ENCODE results near the gene ANAPC16.
"Not testable (repeated sequence)": the region's sequence is repeated elsewhere in the genome, so short reads cannot be mapped to it uniquely, and the experiment has no call there.

ANAPC16 gene

GRCh38 chr10:72215611-72216549, at the start of gene ANAPC16, which contains the start of gene ASCC1:
TSS of gene ANAPC16 (plus strand) at chr10:72216012. CDS start at chr10:72223915, 7,903 bp downstream.
TSS of gene ASCC1 (minus strand) at chr10:72216276. CDS start at chr10:72213298, 2,978 bp downstream.
- DNase-seq (ENCODE audit: low read depth in 3 of 3), result peak; percentile 87 to 90 (median 88)

GRCh38 chr10:72167118-72167517, 48.7 kb upstream of the ANAPC16 start:
- DNase-seq (ENCODE audit: low read depth in 3 of 3), result no peak

- no peak for DNase-seq (ENCODE audit: low read depth in 3 of 3)
These were observed 45.5 kb upstream of the ANAPC16 start for GRCh38 chr10:72170263-72170662.

GRCh38 chr10:72170733-72171132, 45.1 kb upstream of the ANAPC16 start:
- DNase-seq (ENCODE audit: low read depth in 3 of 3), result no peak

GRCh38 chr10:72171175-72171630, 44.6 kb upstream of the ANAPC16 start:
- no peak for DNase-seq (ENCODE audit: low read depth in 3 of 3)

GRCh38 chr10:72173262-72173618, 42.6 kb upstream of the ANAPC16 start:
- DNase-seq (ENCODE audit: low read depth in 3 of 3), result no peak

GRCh38 chr10:72173619-72174296, 42.1 kb upstream of the ANAPC16 start:
- DNase-seq (ENCODE audit: low read depth in 3 of 3), result no peak

GRCh38 chr10:72174297-72174662, 41.5 kb upstream of the ANAPC16 start:
- no peak for DNase-seq (ENCODE audit: low read depth in 3 of 3)

GRCh38 chr10:72175149-72175548, 40.7 kb upstream of the ANAPC16 start:
- DNase-seq (ENCODE audit: low read depth in 3 of 3), result no peak

GRCh38 chr10:72176701-72177100, 39.1 kb upstream of the ANAPC16 start:
- no peak for DNase-seq (ENCODE audit: low read depth in 3 of 3)

GRCh38 chr10:72177454-72177853, 38.4 kb upstream of the ANAPC16 start:
- no peak for DNase-seq (ENCODE audit: low read depth in 3 of 3)

- DNase-seq (ENCODE audit: low read depth in 3 of 3), result no peak
These were observed 31.7 kb upstream of the ANAPC16 start for GRCh38 chr10:72184156-72184555.

GRCh38 chr10:72186258-72186981, 29.4 kb upstream of the ANAPC16 start:
- DNase-seq (ENCODE audit: low read depth in 3 of 3), result no peak

- DNase-seq (ENCODE audit: low read depth in 3 of 3), result no peak
These were observed 28.9 kb upstream of the ANAPC16 start for GRCh38 chr10:72186982-72187330.

GRCh38 chr10:72194949-72195348, 20.9 kb upstream of the ANAPC16 start:
- DNase-seq (ENCODE audit: low read depth in 3 of 3), result no peak

GRCh38 chr10:72200883-72201282, 14.9 kb upstream of the ANAPC16 start:
- no peak for DNase-seq (ENCODE audit: low read depth in 3 of 3)

GRCh38 chr10:72201293-72201692, 14.5 kb upstream of the ANAPC16 start:
- DNase-seq (ENCODE audit: low read depth in 3 of 3), result no peak

GRCh38 chr10:72204296-72204695, 11.5 kb upstream of the ANAPC16 start:
- no peak for DNase-seq (ENCODE audit: low read depth in 3 of 3)

- DNase-seq (ENCODE audit: low read depth in 3 of 3), result no peak
These were observed 11.1 kb upstream of the ANAPC16 start for GRCh38 chr10:72204724-72205123.

- no peak for DNase-seq (ENCODE audit: low read depth in 3 of 3)
These were observed 9.1 kb upstream of the ANAPC16 start for GRCh38 chr10:72206511-72207229.

- DNase-seq (ENCODE audit: low read depth in 3 of 3), result not testable (repeated sequence)
These were observed 7.3 kb upstream of the ANAPC16 start for GRCh38 chr10:72208526-72208925.

- DNase-seq (ENCODE audit: low read depth in 3 of 3), result not testable (repeated sequence)
These were observed 4.4 kb upstream of the ANAPC16 start for GRCh38 chr10:72211381-72211780.
